HepG2 (cell line): ENCODE results near the gene STK25. TPM values are rescaled to one million over a fixed set of nuclear protein-coding genes. Genes with fewer than 3 reads are reported as not detected.
A peak's percentile ranks its signal among the peaks of the same experiment; 100 is the strongest.

Experiments
- ATAC-seq: fragments of 200-7000 bp; cut with Tn5 transposase; 3 replicates; pipeline ENCODE4 v1.9.1; 2020; ENCODE audit warnings: mild to moderate bottlenecking, moderate library complexity
- BruUV-seq: library from RNA; stranded (reverse); fragments of 400-500 nt; replicated peaks from 2 replicates; lab custom pipeline; 2021; lab: Mats Ljungman, UMichigan
- CTCF ChIA-PET: fragments of 300-600 bp; formaldehyde crosslinking; extraction: SDS; loops from one replicate; lab custom pipeline; 2021; ENCODE audit warnings: low total read pairs, inconsistent platforms, low intra/inter-chr PET ratio; lab: Yijun Ruan, JAX
- POLR2A ChIA-PET: fragments of 350-600 bp; sonication (Branson Sonifier 250); formaldehyde crosslinking; loops from one replicate; lab custom pipeline; 2020; ENCODE audit warnings: antibody characterized with exemption, inconsistent platforms; lab: Yijun Ruan, JAX
- DNase-seq: peaks from one replicate; pipeline ENCODE4 v3.0.0-alpha.2; 2015; ENCODE audit warnings: low spot score
- FAIRE-seq: peaks from 3 replicates; lab custom pipeline; 2011; peaks lifted over from hg19 to GRCh38; lab: Jason Lieb, UNC
- H2AFZ ChIP-seq: one replicate; pipeline ENCODE4 v1.6.1; 2011; ENCODE audit warnings: low read length, inconsistent platforms
- H3K27ac ChIP-seq: fragments of 300-600 bp; 3 replicates; pipeline ENCODE4 v1.8.0; 2011; ENCODE audit warnings: mixed run types, mild to moderate bottlenecking, mixed read lengths, low read length, inconsistent platforms; ENCODE audit not compliant: insufficient read depth; ENCODE audit errors: extremely low read length
- H3K27me3 ChIP-seq, 2 experiments: fragments of 200-600 bp in 1 of 2; 2 replicates in 1 of 2; 3 replicates in 1 of 2; pipeline versions ENCODE4 v1.6.0 to v1.8.0; 2011; ENCODE audit warnings: low read length in 2 of 2, mild to moderate bottlenecking in 2 of 2, moderate library complexity in 2 of 2, inconsistent platforms in 1 of 2; ENCODE audit not compliant: insufficient read depth in 2 of 2, control insufficient read depth in 1 of 2
- H3K36me3 ChIP-seq, 2 experiments: fragments of 200-600 bp in 1 of 2; replicated peaks in 1 of 2; 2 replicates in 1 of 2; 3 replicates in 1 of 2; pipeline versions ENCODE4 v1.5.1 to v1.8.0; 2011; ENCODE audit warnings: low read length in 2 of 2, inconsistent platforms in 1 of 2; ENCODE audit not compliant: insufficient read depth in 2 of 2, control insufficient read depth in 1 of 2
- H3K4me1 ChIP-seq: 2 replicates; pipeline ENCODE4 v1.5.1; 2012; ENCODE audit warnings: low read length, inconsistent platforms; ENCODE audit not compliant: insufficient read depth
- H3K4me2 ChIP-seq: 2 replicates; pipeline ENCODE4 v1.6.0; 2011; ENCODE audit warnings: low read depth, low read length, inconsistent platforms
- H3K4me3 ChIP-seq, 3 experiments: fragments of 200-600 bp in 1 of 3; sonication (generic), shearing (Covaris generic) in 1 of 3; replicated peaks in 1 of 3; 2 replicates each; pipeline ENCODE4 v1.5.1; 2011 to 2016; ENCODE audit warnings: low read length in 3 of 3, inconsistent platforms in 2 of 3, low read depth in 2 of 3, mild to moderate bottlenecking in 2 of 3, control low read depth in 1 of 3, mixed read lengths in 1 of 3; ENCODE audit not compliant: insufficient read depth in 1 of 3
- H3K79me2 ChIP-seq: one replicate; pipeline ENCODE4 v1.6.1; 2011; ENCODE audit warnings: low read length, inconsistent platforms; ENCODE audit not compliant: insufficient read depth
- H3K9ac ChIP-seq: 2 replicates; pipeline ENCODE4 v1.6.0; 2011; ENCODE audit warnings: mild to moderate bottlenecking, low read depth, low read length, inconsistent platforms; ENCODE audit not compliant: insufficient read depth
- H3K9me3 ChIP-seq: 2 replicates; pipeline ENCODE4 v1.5.1; 2012; ENCODE audit warnings: mild to moderate bottlenecking, low read length
- H4K20me1 ChIP-seq: 2 replicates; pipeline ENCODE4 v1.6.0; 2011; ENCODE audit warnings: inconsistent platforms, mild to moderate bottlenecking, low read length, moderate library complexity; ENCODE audit not compliant: insufficient read depth
- AGO2 ChIP-seq: fragments of 200-400 bp; formaldehyde crosslinking; optimal IDR thresholded peaks from 2 replicates; pipeline ENCODE3; 2017; ENCODE audit warnings: mild to moderate bottlenecking, low read depth, low read length, moderate library complexity
- PAF1 ChIP-seq: IDR thresholded peaks from 2 replicates; pipeline ENCODE4 v1.6.1; 2016; ENCODE audit warnings: missing genetic modification reagents, missing compliant biosample characterization
- POLR2A ChIP-seq, 2 experiments: IDR thresholded peaks; 2 replicates each; pipeline ENCODE4 v1.6.1; 2011; ENCODE audit warnings: low read depth in 2 of 2, low read length in 2 of 2, mild to moderate bottlenecking in 1 of 2, moderate library complexity in 1 of 2; ENCODE audit not compliant: insufficient read depth in 1 of 2
- POLR2G ChIP-seq: fragments of 200-400 bp; formaldehyde crosslinking; IDR thresholded peaks from 2 replicates; pipeline ENCODE4 v1.6.1; 2018; ENCODE audit warnings: mild to moderate bottlenecking, low read depth, low read length, moderate library complexity
- RBM22 ChIP-seq: fragments of 200-400 bp; formaldehyde crosslinking; optimal IDR thresholded peaks from 2 replicates; pipeline ENCODE3; 2017; ENCODE audit warnings: mild to moderate bottlenecking, low read length, moderate library complexity
- ZC3H13 ChIP-seq: sonication (generic); formaldehyde crosslinking; IDR thresholded peaks from 2 replicates; pipeline ENCODE4 v1.8.1; 2023; ENCODE audit warnings: mild to moderate bottlenecking, missing genetic modification reagents, moderate library complexity
- ZMAT3 ChIP-seq: sonication (generic); formaldehyde crosslinking; conservative IDR thresholded peaks from 2 replicates; pipeline ENCODE4 v1.7.0; 2021; ENCODE audit warnings: missing genetic modification reagents
- ZSCAN5A ChIP-seq: sonication (generic); formaldehyde crosslinking; IDR thresholded peaks from 2 replicates; pipeline ENCODE4 v1.8.0; 2022; ENCODE audit warnings: mild to moderate bottlenecking, missing genetic modification reagents, borderline replicate concordance
- WGBS: methylation state at CpG from one replicate; pipeline ENCODE4 v1.1.6; 2017; ENCODE audit warnings: low lambda C conversion rate; 5-methylcytosine and 5-hydroxymethylcytosine counted together
- in situ Hi-C: cut with HindIII; loops from 2 replicates; pipeline ENCODE4 v1.10.0; 2017; ENCODE audit warnings: low pct_unique_long_range_greater_than_20kb; ENCODE audit not compliant: extremely low pct_ligation_motif_present
- intact Hi-C: fragments of 100-400 bp; cut with micrococcal nuclease; formaldehyde crosslinking; loops from one replicate; pipeline ENCODE4 v1.10.0; 2022; ENCODE audit not compliant: unreplicated experiment
- polyA plus RNA-seq, 8 experiments: library from polyadenylated mRNA; depleted of rRNA in 3 of 8; stranded (reverse) in 7 of 8; unstranded in 1 of 8; fragments of >200 nt; fragmentation: Illumina TruSeq in 4 of 8; extraction: Trizol in 4 of 8; gene quantifications; 2 replicates each; pipeline versions ENCODE4 v1.2.1 to v1.2.3, GENCODE V29; 2011 to 2016; ENCODE audit warnings: low read depth in 4 of 8, missing spikeins in 1 of 8, mixed read lengths in 1 of 8; ENCODE audit not compliant: insufficient read depth in 1 of 8
- total RNA-seq, 5 experiments: library from RNA; depleted of rRNA; stranded (reverse); fragments of >200 nt; fragmentation: Illumina TruSeq; extraction: Trizol; gene quantifications; 2 replicates each; pipeline ENCODE4 v1.2.3, GENCODE V29; 2016; ENCODE audit warnings: low read depth in 1 of 5
- TF ChIP-seq, protein P1 (sequence below): sonication (generic); formaldehyde crosslinking; IDR thresholded peaks from 2 replicates; pipeline ENCODE4 v1.9.0; 2021; ENCODE audit warnings: missing genetic modification reagents, mild to moderate bottlenecking, borderline replicate concordance
- TF ChIP-seq, protein P2 (sequence below): sonication (generic); formaldehyde crosslinking; IDR thresholded peaks from 2 replicates; pipeline ENCODE4 v1.5.1; 2020; ENCODE audit warnings: mild to moderate bottlenecking, missing genetic modification reagents, moderate library complexity
- TF ChIP-seq, protein P3 (sequence below): sonication (generic); formaldehyde crosslinking; IDR thresholded peaks from 2 replicates; pipeline ENCODE4 v1.4.0; 2020; ENCODE audit warnings: mild to moderate bottlenecking, missing genetic modification reagents

STK25 gene
- total and polyA plus RNA-seq, 2 of the 13 experiments (the other 11 are each of a cell fraction or from before 2014, with no cell fraction given), result 177 to 481 TPM

DNA sequence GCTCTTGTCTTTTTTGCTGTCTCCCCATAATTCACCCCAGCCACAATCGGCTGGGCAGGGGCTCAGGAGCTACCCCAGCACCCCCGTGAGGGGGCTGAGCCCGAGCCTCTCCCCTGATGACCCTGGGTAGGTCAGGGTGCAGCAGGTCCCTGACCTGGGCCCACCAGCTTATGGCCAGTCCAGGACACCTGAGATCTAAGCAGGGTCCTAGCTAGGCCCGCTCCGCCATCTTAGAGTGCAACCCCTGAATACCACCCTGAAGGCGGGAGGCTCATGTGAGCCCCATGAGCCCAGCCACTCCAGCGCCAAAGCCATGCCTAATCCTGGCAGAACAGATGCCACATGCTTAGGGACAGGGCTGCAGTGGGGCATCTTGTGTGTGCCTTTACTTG lies 16.2 kb downstream of the STK25 start:
- H3K4me1 ChIP-seq, result no peaks in the 10 kb centered on the region
- ChIA-PET POLR2A (interaction anchor here (1.0 kb wide), 2 partner anchors 16 to 118 kb away, joined by 3 to 4 read pairs; no protein-coding TSS in a partner anchor), CTCF (no interaction called here)
- H3K9ac ChIP-seq, result no peak overlapping the region
- FAIRE-seq (no peak), ATAC-seq (peak; percentile 1; the same call in 2 of the 3 replicates), DNase-seq (no peak)
- no peaks in the 10 kb centered on the region for H3K27me3 ChIP-seq
- no peak overlapping the region for H3K27ac ChIP-seq
- H3K79me2 ChIP-seq, result no peaks in the 10 kb centered on the region
- H3K4me2 ChIP-seq, result no peak overlapping the region
- in situ Hi-C loops (no loop called here), intact Hi-C loops (no loop called here)
- H3K9me3 ChIP-seq, result no peaks in the 10 kb centered on the region
- H4K20me1 ChIP-seq, result no peaks in the 10 kb centered on the region
- peaks cover 25 to 46% of the 10 kb centered on the region in 2 experiments for H3K36me3 ChIP-seq
- H2AFZ ChIP-seq, result no peak overlapping the region
- no peak overlapping the region for H3K4me3 ChIP-seq
- TSS peak; percentile 31 for BruUV-seq
- 93% methylated on average over 3 of the region's 7 CpGs for WGBS
- 0 out of 4 replicates have a peak, but pooled peaks of 1 of the 2 experiments have one; percentile 23 for TF ChIP-seq POLR2A (IDR thresholded peaks at IDR 0.05; ENCODE audit: insufficient read depth in 1 of 2, low read depth in 2 of 2, low read length in 2 of 2)
- TF ChIP-seq ZC3H13 (CRISPR knock-in tag), result no peak
- peak; percentile 90 for TF ChIP-seq AGO2
- TF ChIP-seq ZSCAN5A, result no peak
- TF ChIP-seq, protein P1, sequence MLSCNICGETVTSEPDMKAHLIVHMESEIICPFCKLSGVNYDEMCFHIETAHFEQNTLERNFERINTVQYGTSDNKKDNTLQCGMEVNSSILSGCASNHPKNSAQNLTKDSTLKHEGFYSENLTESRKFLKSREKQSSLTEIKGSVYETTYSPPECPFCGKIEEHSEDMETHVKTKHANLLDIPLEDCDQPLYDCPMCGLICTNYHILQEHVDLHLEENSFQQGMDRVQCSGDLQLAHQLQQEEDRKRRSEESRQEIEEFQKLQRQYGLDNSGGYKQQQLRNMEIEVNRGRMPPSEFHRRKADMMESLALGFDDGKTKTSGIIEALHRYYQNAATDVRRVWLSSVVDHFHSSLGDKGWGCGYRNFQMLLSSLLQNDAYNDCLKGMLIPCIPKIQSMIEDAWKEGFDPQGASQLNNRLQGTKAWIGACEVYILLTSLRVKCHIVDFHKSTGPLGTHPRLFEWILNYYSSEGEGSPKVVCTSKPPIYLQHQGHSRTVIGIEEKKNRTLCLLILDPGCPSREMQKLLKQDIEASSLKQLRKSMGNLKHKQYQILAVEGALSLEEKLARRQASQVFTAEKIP (CRISPR knock-in tag), result no peak
- no peak for TF ChIP-seq ZMAT3
- peak; percentile 53; the same call in 1 of the 2 replicates for TF ChIP-seq POLR2G
- peak; percentile 46 for TF ChIP-seq RBM22
- TF ChIP-seq, protein P2, sequence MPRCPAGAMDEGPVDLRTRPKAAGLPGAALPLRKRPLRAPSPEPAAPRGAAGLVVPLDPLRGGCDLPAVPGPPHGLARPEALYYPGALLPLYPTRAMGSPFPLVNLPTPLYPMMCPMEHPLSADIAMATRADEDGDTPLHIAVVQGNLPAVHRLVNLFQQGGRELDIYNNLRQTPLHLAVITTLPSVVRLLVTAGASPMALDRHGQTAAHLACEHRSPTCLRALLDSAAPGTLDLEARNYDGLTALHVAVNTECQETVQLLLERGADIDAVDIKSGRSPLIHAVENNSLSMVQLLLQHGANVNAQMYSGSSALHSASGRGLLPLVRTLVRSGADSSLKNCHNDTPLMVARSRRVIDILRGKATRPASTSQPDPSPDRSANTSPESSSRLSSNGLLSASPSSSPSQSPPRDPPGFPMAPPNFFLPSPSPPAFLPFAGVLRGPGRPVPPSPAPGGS, result 0 out of 2 replicates have a peak, but pooled peaks have one; percentile 44
- TF ChIP-seq, protein P3, sequence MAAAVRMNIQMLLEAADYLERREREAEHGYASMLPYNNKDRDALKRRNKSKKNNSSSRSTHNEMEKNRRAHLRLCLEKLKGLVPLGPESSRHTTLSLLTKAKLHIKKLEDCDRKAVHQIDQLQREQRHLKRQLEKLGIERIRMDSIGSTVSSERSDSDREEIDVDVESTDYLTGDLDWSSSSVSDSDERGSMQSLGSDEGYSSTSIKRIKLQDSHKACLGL (CRISPR knock-in tag), result no peak
- TF ChIP-seq PAF1, result 0 out of 2 replicates have a peak, but pooled peaks have one; percentile 27
